Renal cortical epithelial cell (primary cell): ENCODE measurements around the gene PITPNC1. TPM values are rescaled to one million over a fixed set of nuclear protein-coding genes. Genes with fewer than 3 reads are reported as not detected.
"Not testable (repeated sequence)": the region's sequence is repeated elsewhere in the genome, so short reads cannot be mapped to it uniquely, and the experiment has no call there.

Experiments
- DNase-seq: peaks from one replicate; pipeline ENCODE4 v3.0.0-alpha.2; 2011; ENCODE audit warnings: low read depth
- total RNA-seq: library from RNA; depleted of rRNA; stranded (reverse); fragments of >200 nt; gene quantifications from 2 replicates; pipeline ENCODE4 v1.2.3, GENCODE V29; 2014

Gene PITPNC1
- total RNA-seq, 1 donor from 2014 or later: 7.3 TPM

- no peak for DNase-seq
Measured at GRCh38 chr17:67514998-67515397, 137.9 kb downstream of the PITPNC1 start.

GRCh38 chr17:67515490-67516083, 138.5 kb downstream of the PITPNC1 start:
- DNase-seq: no peak

DNA sequence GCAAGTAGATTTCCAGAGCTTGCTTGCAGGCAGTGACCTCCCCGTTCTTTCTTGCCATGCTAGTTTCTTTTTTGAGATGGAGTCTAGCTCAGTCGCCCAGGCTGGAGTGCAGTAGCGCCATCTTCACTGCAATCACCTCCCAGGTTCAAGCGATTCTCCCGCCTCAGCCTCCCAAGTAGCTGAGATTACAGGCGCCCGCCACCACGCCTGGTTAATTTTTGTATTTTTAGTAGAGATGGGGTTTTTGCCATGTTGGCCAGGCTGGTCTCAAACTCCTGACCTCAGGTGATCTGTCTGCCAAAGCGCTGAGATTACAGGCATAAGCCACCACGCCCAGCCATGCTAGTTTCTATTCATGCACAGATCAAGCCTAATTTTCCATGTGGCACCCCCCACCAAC, 139.5 kb downstream of the PITPNC1 start:
- DNase-seq: not testable (repeated sequence)

DNA sequence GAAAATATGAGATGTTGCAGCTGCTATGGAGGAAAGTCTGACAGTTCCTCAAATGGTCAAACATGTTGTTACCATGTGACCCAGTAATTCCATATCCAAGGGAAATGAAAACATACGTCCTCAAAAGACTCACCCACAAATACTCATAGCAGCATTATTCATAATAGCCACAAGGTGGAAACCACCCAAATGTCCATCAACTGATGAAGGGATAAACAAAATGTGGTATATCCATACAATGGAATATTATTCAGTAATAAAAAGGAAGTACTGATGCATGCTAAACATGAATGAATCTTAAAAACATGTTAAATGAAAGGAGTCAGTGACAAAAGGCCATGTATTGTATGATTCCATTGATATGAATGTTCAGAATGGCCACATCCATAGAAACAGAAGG, 140.2 kb downstream of the PITPNC1 start:
- no peak for DNase-seq

DNA sequence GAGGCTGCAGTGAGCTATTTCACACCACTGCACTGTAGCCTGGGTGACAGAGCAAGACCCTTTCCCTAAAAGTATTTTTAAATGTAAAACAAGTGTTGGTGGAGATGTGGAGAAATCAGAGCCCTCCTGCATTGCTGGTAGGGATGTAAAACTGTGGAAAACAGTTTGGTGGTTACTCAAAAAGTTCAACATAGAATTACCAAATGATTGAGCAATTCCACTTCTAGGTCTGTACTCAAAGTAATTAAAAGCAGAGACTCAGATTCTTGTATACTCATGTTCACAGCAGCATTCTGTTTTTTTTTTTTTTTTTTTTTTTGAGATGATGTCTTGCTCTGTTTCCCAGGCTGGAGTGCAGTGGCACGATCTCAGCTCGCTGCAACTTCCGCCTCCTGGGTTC, 141.8 kb downstream of the PITPNC1 start:
- DNase-seq: peak; percentile 67

GRCh38 chr17:67519801-67520251, 142.7 kb downstream of the PITPNC1 start:
- no peak for DNase-seq

DNA sequence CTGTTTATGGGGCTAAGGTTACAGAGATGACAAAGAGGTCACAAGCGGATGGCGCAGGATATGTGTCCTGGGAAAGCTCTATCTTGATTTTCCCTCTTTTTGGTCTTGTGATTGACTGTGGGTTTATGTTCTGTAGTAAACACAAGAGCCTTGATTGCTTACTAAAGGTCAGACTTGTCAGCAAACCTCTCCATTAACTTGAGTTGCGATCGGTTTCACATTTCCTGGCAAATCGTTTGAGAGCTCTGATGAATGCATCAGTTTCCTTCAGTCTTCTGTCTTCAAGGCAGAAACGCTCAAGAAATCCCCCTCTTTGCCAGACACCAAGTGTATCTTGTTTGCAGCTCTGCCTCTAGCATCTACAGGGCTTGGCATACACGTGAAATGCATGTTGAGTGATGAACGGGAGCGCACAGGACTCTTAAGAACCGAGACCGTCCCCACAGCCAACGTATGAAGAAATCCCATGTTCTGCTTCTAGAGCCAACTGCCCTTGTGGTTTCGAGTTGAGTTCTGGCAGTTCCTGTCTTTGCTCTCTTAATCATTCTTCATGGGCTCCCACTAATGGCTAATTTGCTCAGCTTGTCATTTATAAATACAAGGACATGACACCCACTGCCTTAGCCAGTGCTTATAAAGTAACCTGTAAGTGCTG, 143.3 kb downstream of the PITPNC1 start:
- peak; percentile 69 for DNase-seq

- DNase-seq: no peak
Measured at GRCh38 chr17:67520916-67521774, 144.1 kb downstream of the PITPNC1 start.

GRCh38 chr17:67521775-67522069, 144.6 kb downstream of the PITPNC1 start:
- DNase-seq: no peak

DNA sequence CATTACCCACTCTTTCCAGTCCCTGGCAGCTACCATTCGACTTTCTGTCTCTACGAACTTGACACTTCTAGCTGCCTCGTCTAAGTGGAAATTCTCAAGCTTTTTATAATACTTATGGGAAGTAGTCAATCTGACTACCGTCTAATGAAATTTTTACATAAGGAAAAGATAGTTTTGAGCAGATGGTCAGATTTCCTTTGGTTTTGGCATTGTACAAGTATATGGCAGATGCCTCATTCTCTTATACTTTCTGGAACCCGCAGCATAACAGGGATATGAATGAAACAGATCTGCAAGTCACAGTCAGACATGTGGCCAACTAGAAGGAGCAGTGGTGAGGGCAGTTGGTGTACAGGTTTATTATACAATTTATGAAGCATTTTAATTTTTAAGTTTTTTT, 146.0 kb downstream of the PITPNC1 start:
- no peak for DNase-seq

GRCh38 chr17:67525239-67526135, 148.4 kb downstream of the PITPNC1 start:
- no peak for DNase-seq

GRCh38 chr17:67526700-67527099, 149.6 kb downstream of the PITPNC1 start:
- no peak for DNase-seq

GRCh38 chr17:67528751-67529436, 151.8 kb downstream of the PITPNC1 start:
- peak; percentile 86 for DNase-seq

DNA sequence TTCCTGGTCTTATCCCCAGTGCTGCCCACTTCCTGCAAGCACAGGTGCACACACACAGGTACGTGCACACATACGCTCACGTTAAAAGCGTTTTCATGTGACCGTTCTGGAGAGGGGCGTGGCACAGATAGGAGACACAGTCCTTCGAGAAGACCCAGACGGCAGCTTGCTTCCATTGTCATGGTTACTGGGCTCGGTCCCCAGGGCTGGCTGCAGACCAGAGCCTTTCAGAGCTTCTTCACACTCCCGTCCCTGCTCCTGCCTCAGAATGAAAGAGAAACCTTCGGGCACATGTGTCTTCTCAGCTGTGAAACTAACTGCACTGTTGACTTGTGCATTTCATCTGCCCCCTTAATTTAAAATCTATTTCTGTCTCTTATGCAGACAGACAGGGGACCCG, 154.2 kb downstream of the PITPNC1 start:
- DNase-seq: no peak

DNA sequence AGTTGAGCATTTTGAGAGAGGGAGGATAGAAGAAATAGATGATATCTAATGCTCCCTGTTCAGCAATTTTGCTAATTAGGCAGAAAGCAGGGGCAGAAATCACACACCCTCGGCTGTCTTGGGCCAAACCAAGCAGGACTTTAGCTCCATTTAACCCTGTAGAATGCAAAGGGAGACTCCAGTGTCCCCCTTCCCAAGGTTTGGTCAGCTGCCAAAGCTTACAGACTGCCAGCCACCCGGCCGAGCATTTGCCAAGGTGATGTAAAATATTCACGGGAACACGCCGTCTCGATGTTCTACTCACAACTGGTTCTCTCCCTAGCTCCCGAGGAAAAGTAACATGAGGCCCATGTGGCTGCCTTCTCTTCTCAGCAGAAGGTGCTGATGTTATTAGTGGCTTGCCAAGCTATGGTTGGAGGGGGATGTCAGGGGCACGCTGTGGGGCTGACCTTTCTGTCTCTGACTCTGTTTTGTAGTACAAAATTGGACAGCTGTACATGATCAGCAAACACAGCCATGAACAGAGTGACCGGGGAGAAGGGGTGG, 155.3 kb downstream of the PITPNC1 start:
- DNase-seq: peak; percentile 24

GRCh38 chr17:67534941-67535340, 157.9 kb downstream of the PITPNC1 start:
- peak; percentile 55 for DNase-seq

DNA sequence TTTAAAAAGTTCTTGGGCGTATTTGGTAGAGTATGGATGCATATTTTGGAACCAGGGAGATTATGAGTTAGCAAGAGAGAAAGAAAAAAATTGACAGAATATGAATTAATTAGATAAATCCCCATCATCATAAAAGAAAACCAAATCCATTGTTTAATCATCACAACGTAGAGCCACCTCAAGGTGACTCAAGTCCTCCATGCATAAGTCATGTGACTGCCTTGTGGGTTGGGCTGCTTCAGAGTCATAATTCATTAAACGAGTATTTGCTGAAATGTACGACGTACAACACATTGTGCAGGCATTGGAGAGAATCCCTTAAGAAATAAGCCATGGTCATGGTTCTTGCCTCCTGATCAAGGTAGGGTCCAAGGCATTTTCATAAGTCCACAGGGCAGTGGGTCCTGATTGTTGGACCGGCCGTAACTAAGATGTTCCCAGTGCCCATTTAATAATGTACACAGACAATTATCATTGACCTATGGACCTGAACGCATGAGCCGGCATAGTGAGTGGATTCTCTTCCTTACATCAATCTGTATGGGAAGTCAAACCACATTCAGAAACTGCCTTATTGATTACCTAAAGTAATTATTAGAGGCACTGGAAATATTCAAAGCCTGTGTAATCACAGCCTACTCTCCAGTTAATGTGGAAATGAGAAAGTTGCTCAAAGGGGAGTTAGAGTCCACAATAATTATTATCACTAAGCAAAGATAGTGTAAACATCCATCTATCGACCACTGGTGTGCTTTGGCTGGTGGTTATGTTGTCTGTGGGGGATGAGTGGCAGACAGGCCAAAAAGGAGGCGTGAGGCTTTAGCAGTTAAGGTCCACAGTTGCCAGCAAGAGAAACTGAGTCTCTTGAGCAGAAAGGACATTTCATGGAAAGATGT, 165.4 kb downstream of the PITPNC1 start:
- DNase-seq: no peak

DNA sequence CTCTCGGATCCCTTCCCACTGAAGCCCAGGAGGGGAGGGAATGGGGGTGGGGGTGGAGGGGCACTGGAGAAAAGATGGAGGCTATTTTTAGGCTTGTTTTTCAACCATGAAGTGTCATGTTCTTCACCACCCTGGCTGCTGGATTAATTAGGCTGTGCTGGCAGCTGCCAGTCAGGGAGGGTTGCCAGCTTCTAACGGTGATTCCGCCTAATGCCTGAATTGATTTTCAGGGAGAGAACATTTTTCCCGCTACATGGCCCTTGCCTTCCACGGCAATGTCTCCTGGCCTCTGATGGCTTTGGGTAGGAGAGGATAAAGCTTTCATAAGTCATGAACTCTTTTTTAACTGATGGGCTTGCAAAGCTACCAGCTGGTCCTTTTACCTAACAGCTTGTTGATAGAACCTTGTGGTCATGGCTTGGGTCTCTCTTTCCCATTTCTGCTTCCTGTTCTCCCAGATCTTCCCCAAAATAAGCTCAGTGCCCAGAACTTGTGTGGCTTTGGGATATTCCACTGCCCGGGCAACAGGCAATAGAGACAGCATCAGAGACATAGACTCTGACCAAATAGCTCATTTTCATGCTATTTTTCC, 167.4 kb downstream of the PITPNC1 start:
- no peak for DNase-seq
